H1 (cell line): Measurements from ENCODE around the gene FHAD1. TPM values are rescaled to one million over a fixed set of nuclear protein-coding genes. Genes with fewer than 3 reads are reported as not detected.

Experiments
- CTCF ChIA-PET: fragments of 300-600 bp; sonication (Branson Sonifier 250); formaldehyde crosslinking; loops from one replicate; lab custom pipeline; 2021; ENCODE audit not compliant: partially characterized antibody; lab: Charles Lee
- POLR2A ChIA-PET: fragments of 300-600 bp; sonication (Branson Sonifier 250); formaldehyde crosslinking; loops from one replicate; lab custom pipeline; 2021; ENCODE audit warnings: inconsistent platforms; ENCODE audit not compliant: partially characterized antibody; lab: Charles Lee
- DNase-seq, 2 experiments: peaks; one replicate each; pipeline versions ENCODE4 v3.0.0 to v3.0.0-alpha.2; 2010 to 2022; ENCODE audit warnings: low spot score in 2 of 2, low read depth in 1 of 2, mixed read lengths in 1 of 2
- FAIRE-seq: peaks from 2 replicates; lab custom pipeline; 2011; peaks lifted over from hg19 to GRCh38; lab: Jason Lieb, UNC
- H2AFZ ChIP-seq: 2 replicates; pipeline ENCODE4 v1.8.1; 2012; ENCODE audit warnings: low read length, inconsistent platforms
- H2AK5ac ChIP-seq: 2 replicates; pipeline ENCODE4 v1.6.1; 2013; ENCODE audit warnings: low read depth, low read length
- H2BK120ac ChIP-seq: replicated peaks from 2 replicates; pipeline ENCODE3; 2013; ENCODE audit warnings: low read depth, low read length, inconsistent platforms
- H2BK12ac ChIP-seq: 2 replicates; pipeline ENCODE4 v1.6.1; 2013; ENCODE audit warnings: low read depth, low read length
- H2BK15ac ChIP-seq: 2 replicates; pipeline ENCODE4 v1.6.1; 2013; ENCODE audit warnings: low read length
- H2BK20ac ChIP-seq: 2 replicates; pipeline ENCODE4 v1.6.1; 2013; ENCODE audit warnings: low read length
- H2BK5ac ChIP-seq: 2 replicates; pipeline ENCODE4 v1.6.1; 2013; ENCODE audit warnings: low read depth, low read length
- H3K14ac ChIP-seq: 2 replicates; pipeline ENCODE4 v1.6.1; 2013; ENCODE audit warnings: inconsistent platforms; ENCODE audit not compliant: insufficient read length
- H3K18ac ChIP-seq: 2 replicates; pipeline ENCODE4 v1.6.1; 2013; ENCODE audit warnings: low read length; ENCODE audit errors: extremely low read depth
- H3K23ac ChIP-seq: 2 replicates; pipeline ENCODE4 v1.6.1; 2013; ENCODE audit warnings: inconsistent platforms; ENCODE audit not compliant: insufficient read length
- H3K23me2 ChIP-seq: 2 replicates; pipeline ENCODE4 v1.6.1; 2013; ENCODE audit warnings: low read depth, low read length
- H3K27ac ChIP-seq: 2 replicates; pipeline ENCODE4 v1.6.1; 2011; ENCODE audit warnings: low read depth, low read length, inconsistent platforms
- H3K27me3 ChIP-seq, 4 experiments: replicated peaks in 1 of 4; 1 replicate in 1 of 4; 2 replicates in 3 of 4; pipeline versions ENCODE4 v1.6.1 to v1.8.1; 2011 to 2013; ENCODE audit warnings: low read length in 3 of 4, mild to moderate bottlenecking in 3 of 4, inconsistent platforms in 2 of 4, mixed read lengths in 2 of 4, moderate library complexity in 1 of 4; ENCODE audit not compliant: control insufficient read depth in 3 of 4, insufficient read depth in 3 of 4; ENCODE audit errors: extremely low read depth in 1 of 4
- H3K36me3 ChIP-seq, 4 experiments: 2 replicates each; pipeline versions ENCODE4 v1.6.1 to v1.8.1; 2011 to 2013; ENCODE audit warnings: mild to moderate bottlenecking in 4 of 4, low read length in 3 of 4, moderate library complexity in 2 of 4, control low read depth in 1 of 4, inconsistent platforms in 1 of 4; ENCODE audit not compliant: insufficient read depth in 4 of 4, control insufficient read depth in 2 of 4
- H3K4ac ChIP-seq: replicated peaks from 2 replicates; pipeline ENCODE3; 2013; ENCODE audit warnings: low read length, low read depth, mixed read lengths, inconsistent platforms; ENCODE audit not compliant: insufficient read length
- H3K4me1 ChIP-seq, 4 experiments: replicated peaks in 1 of 4; 1 replicate in 1 of 4; 2 replicates in 3 of 4; pipeline versions ENCODE4 v1.6.1 to v1.8.1; 2011 to 2013; ENCODE audit warnings: low read length in 3 of 4, inconsistent platforms in 2 of 4, mixed read lengths in 1 of 4; ENCODE audit not compliant: insufficient read depth in 4 of 4, control insufficient read depth in 3 of 4
- H3K4me2 ChIP-seq, 2 experiments: 2 replicates each; pipeline versions ENCODE4 v1.6.1 to v1.8.1; 2011 to 2013; ENCODE audit warnings: low read depth in 2 of 2, low read length in 2 of 2, control low read depth in 1 of 2, inconsistent platforms in 1 of 2, mild to moderate bottlenecking in 1 of 2; ENCODE audit not compliant: insufficient read depth in 1 of 2
- H3K4me3 ChIP-seq, 4 experiments: fragments of 200-600, 300-600 bp in 1 of 4; sonication (generic), shearing (Covaris generic), sonication (Bioruptor Twin) in 1 of 4; 2 replicates each; pipeline versions ENCODE4 v1.5.1 to v1.8.1; 2011 to 2016; ENCODE audit warnings: low read length in 4 of 4, low read depth in 3 of 4, control low read depth in 2 of 4, inconsistent platforms in 2 of 4, mild to moderate bottlenecking in 2 of 4, mixed read lengths in 1 of 4, moderate library complexity in 1 of 4; ENCODE audit not compliant: insufficient read depth in 2 of 4; ENCODE audit errors: extremely low read depth in 1 of 4
- H3K56ac ChIP-seq: replicated peaks from 2 replicates; pipeline ENCODE3; 2013; ENCODE audit warnings: low read depth, mild to moderate bottlenecking, mixed read lengths, low read length, inconsistent platforms; ENCODE audit not compliant: insufficient read length
- H3K79me1 ChIP-seq: 2 replicates; pipeline ENCODE4 v1.6.1; 2013; ENCODE audit warnings: low read depth, low read length, control low read depth
- H3K79me2 ChIP-seq, 2 experiments: 2 replicates each; pipeline versions ENCODE4 v1.6.1 to v1.8.1; 2012 to 2013; ENCODE audit warnings: low read length in 2 of 2, mild to moderate bottlenecking in 2 of 2, inconsistent platforms in 1 of 2; ENCODE audit not compliant: insufficient read depth in 2 of 2, control insufficient read depth in 1 of 2
- H3K9ac ChIP-seq, 4 experiments: replicated peaks in 1 of 4; 1 replicate in 1 of 4; 2 replicates in 3 of 4; pipeline versions ENCODE4 v1.6.1 to v1.8.1; 2011 to 2013; ENCODE audit warnings: low read depth in 3 of 4, low read length in 3 of 4, control low read depth in 2 of 4, mild to moderate bottlenecking in 2 of 4, moderate library complexity in 2 of 4, inconsistent platforms in 1 of 4; ENCODE audit errors: extremely low read depth in 1 of 4
- H3K9me3 ChIP-seq, 2 experiments: 2 replicates each; pipeline versions ENCODE4 v1.6.1 to v1.8.1; 2012 to 2013; ENCODE audit warnings: mild to moderate bottlenecking in 2 of 2, moderate library complexity in 2 of 2, control low read depth in 1 of 2, inconsistent platforms in 1 of 2, low read depth in 1 of 2, low read length in 1 of 2, mixed read lengths in 1 of 2; ENCODE audit not compliant: insufficient read depth in 2 of 2
- H4K20me1 ChIP-seq, 2 experiments: replicated peaks in 1 of 2; 2 replicates each; pipeline versions ENCODE3 to v1.8.1; 2011 to 2013; ENCODE audit warnings: inconsistent platforms in 2 of 2, low read length in 2 of 2, mild to moderate bottlenecking in 1 of 2; ENCODE audit not compliant: insufficient read depth in 2 of 2, control insufficient read depth in 1 of 2
- H4K5ac ChIP-seq: 2 replicates; pipeline ENCODE4 v1.6.1; 2013; ENCODE audit warnings: low read length, low read depth, mixed read lengths, inconsistent platforms; ENCODE audit not compliant: insufficient read length
- H4K8ac ChIP-seq: 2 replicates; pipeline ENCODE4 v1.8.0; 2013; ENCODE audit warnings: mild to moderate bottlenecking, moderate library complexity, low read length, inconsistent platforms; ENCODE audit not compliant: insufficient read depth; ENCODE audit errors: extremely low read depth
- H4K91ac ChIP-seq: replicated peaks from 2 replicates; pipeline ENCODE3; 2013; ENCODE audit warnings: low read length, mixed read lengths, inconsistent platforms; ENCODE audit not compliant: insufficient read length
- FOSL1 ChIP-seq: IDR thresholded peaks from 2 replicates; pipeline ENCODE4 v1.6.1; 2011; ENCODE audit warnings: mild to moderate bottlenecking, low read depth, low read length, moderate library complexity; ENCODE audit not compliant: insufficient read depth
- KDM5A ChIP-seq: fragments of 200-600 bp; IDR thresholded peaks from 2 replicates; pipeline ENCODE4 v1.7.1; 2012; ENCODE audit warnings: mild to moderate bottlenecking, low read length, inconsistent platforms, mixed read lengths
- NANOG ChIP-seq: IDR thresholded peaks from 2 replicates; pipeline ENCODE4 v1.6.1; 2011; ENCODE audit warnings: low read length, low read depth, mild to moderate bottlenecking, inconsistent platforms; ENCODE audit not compliant: insufficient read depth, poor library complexity, severe bottlenecking
- SUZ12 ChIP-seq: fragments of 200-600 bp; sonication (generic); IDR thresholded peaks from 2 replicates; pipeline ENCODE4 v1.6.1; 2012; ENCODE audit warnings: mild to moderate bottlenecking, inconsistent platforms, low read length, moderate library complexity, mixed read lengths
- WGBS, 2 experiments: shearing (Covaris generic) in 1 of 2; methylation state at CpG; one replicate each; pipeline versions ENCODE4 v1.1.6 to v1.1.7; 2013 to 2015; ENCODE audit warnings: low lambda C conversion rate in 2 of 2, mixed read lengths in 2 of 2, inconsistent platforms in 1 of 2, low coverage in 1 of 2, missing lambda C conversion rate in 1 of 2; ENCODE audit not compliant: insufficient replicate concordance in 2 of 2, insufficient coverage in 1 of 2, insufficient read length in 1 of 2; ENCODE audit errors: extremely low coverage in 1 of 2, missing lambda C conversion rate in 1 of 2; 5-methylcytosine and 5-hydroxymethylcytosine counted together
- polyA plus RNA-seq, 7 experiments: library from polyadenylated mRNA; depleted of rRNA in 3 of 7; stranded (reverse) in 5 of 7; unstranded in 2 of 7; fragments of >200 nt in 5 of 7; fragments of 200-250 nt in 2 of 7; gene quantifications; 1 replicate in 5 of 7; 2 replicates in 1 of 7; 4 replicates in 1 of 7; pipeline versions ENCODE4 v1.2.1 to v1.2.3, GENCODE V29; 2011 to 2013; ENCODE audit warnings: missing spikeins in 2 of 7, mixed read lengths in 2 of 7
- total RNA-seq: library from RNA; stranded (reverse); fragmentation: NEBNext Ultra II Directional; extraction: Animal tissue kit (Norgen Biotek cat#: 25700); gene quantifications from 2 replicates; pipeline ENCODE4 v1.2.1, GENCODE V29; 2021

Gene FHAD1
- total and polyA plus RNA-seq, 2 of the 8 experiments (the other 6 are each of a cell fraction or from before 2014, with no cell fraction given), result 0.39 to 0.69 TPM

DNA sequence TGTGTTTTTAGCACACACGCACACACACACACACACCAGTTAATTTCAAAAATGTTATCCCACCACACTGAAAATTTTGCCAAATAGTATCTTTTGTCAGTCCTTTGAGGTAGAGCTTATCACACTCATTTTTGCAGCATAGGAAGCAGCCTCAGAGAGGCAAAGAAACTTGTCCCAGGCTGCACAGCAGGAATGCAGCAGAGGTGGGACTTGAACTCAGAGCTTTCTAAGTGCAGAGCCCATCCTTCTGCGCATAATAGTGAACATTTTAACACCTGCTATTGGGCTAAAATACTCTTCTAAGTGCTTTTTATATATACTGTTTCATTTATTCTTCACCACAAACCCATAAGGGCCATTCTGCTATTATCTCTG is 15.0 kb downstream of the FHAD1 start:
- Histone ChIP-seq H2AK5ac (no peak overlapping the region), H2AFZ (no peak overlapping the region), H3K18ac (no peak overlapping the region), H3K14ac (no peak overlapping the region), H4K20me1 (no peaks in the 10 kb centered on the region), H3K4me3 (no peak overlapping the region), H4K91ac (no peak overlapping the region), H3K27me3 (no peaks in the 10 kb centered on the region), H3K23me2 (no peaks in the 10 kb centered on the region), H3K4me2 (no peak overlapping the region), H4K5ac (no peak overlapping the region), H2BK120ac (no peak overlapping the region), H3K79me1 (no peaks in the 10 kb centered on the region), H4K8ac (no peak overlapping the region), H3K4ac (no peak overlapping the region), H2BK12ac (no peak overlapping the region), H3K36me3 (no peaks in the 10 kb centered on the region), H3K23ac (no peak overlapping the region), H2BK15ac (no peak overlapping the region), H2BK5ac (no peak overlapping the region), H3K79me2 (no peaks in the 10 kb centered on the region), H3K56ac (no peak overlapping the region), H3K9ac (no peak overlapping the region), H3K4me1 (peaks cover 0 to 4% (median 2%) of the 10 kb centered on the region in 4 experiments; a peak in 3 of 7 replicates), H3K9me3 (no peaks in the 10 kb centered on the region), H2BK20ac (no peak overlapping the region), H3K27ac (no peak overlapping the region)
- 93% methylated on average over 2 of the region's 2 CpGs; no CpG with 5 or more reads in 1 of the 2 experiments for WGBS, 2 experiments
- DNase-seq (no peak), FAIRE-seq (no peak)
- CTCF ChIA-PET, result interaction anchor here (0.6 to 4.7 kb wide), 8 partner anchors 10 to 734 kb away, joined by 3 to 45 read pairs (median 4); no protein-coding TSS in a partner anchor
- POLR2A ChIA-PET, result interaction anchor here (1.0 kb wide), 1 partner anchor 109 kb away, joined by 3 read pairs; the partner anchor contains the start of gene TMEM51
- TF ChIP-seq SUZ12 (no peak), FOSL1 (no peak), KDM5A (no peak), NANOG (no peak)
